Stomach (tissue), 4 donors: ENCODE data around the gene HHIPL1.

Experiments
- POLR2A ChIP-seq, 4 donors: fragments of 450-650 bp; IDR thresholded peaks; one replicate each; pipeline ENCODE4 v1.6.1; 2016; ENCODE audit warnings: antibody characterized with exemption in 4 of 4, control low read depth in 2 of 4, mild to moderate bottlenecking in 1 of 4, moderate library complexity in 1 of 4
- TF ChIP-seq, protein P1 (sequence below), 7 experiments: fragments of 450-650 bp in 4 of 7; fragments of 200-600 bp in 3 of 7; sonication (generic) in 3 of 7; IDR thresholded peaks; one replicate each; pipeline ENCODE4 v1.5.1; 2016 to 2019; ENCODE audit warnings: antibody characterized with exemption in 7 of 7, control low read depth in 2 of 7, mild to moderate bottlenecking in 1 of 7

DNA sequence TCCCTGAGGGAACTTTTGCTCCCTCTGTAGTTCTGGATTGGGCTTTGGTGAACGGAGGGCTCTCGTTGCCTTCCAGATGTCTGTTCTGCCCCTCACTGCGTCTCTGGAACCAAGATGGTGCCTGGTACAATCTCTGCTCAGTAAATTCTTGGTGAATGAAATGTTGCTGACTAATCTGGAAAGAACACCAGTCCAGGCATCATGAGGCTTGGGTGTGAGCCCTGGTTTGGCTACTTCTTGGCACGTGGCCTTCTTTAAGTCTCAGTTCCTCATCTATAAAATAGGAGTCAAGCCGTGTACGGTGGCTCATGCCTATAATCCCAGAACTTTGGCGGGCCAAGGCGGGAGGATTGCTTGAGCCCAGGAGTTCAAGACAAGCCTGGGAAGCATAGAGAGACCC lies 4.3 kb downstream of the HHIPL1 start:
- TF ChIP-seq, protein P1, sequence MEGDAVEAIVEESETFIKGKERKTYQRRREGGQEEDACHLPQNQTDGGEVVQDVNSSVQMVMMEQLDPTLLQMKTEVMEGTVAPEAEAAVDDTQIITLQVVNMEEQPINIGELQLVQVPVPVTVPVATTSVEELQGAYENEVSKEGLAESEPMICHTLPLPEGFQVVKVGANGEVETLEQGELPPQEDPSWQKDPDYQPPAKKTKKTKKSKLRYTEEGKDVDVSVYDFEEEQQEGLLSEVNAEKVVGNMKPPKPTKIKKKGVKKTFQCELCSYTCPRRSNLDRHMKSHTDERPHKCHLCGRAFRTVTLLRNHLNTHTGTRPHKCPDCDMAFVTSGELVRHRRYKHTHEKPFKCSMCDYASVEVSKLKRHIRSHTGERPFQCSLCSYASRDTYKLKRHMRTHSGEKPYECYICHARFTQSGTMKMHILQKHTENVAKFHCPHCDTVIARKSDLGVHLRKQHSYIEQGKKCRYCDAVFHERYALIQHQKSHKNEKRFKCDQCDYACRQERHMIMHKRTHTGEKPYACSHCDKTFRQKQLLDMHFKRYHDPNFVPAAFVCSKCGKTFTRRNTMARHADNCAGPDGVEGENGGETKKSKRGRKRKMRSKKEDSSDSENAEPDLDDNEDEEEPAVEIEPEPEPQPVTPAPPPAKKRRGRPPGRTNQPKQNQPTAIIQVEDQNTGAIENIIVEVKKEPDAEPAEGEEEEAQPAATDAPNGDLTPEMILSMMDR (IDR thresholded peaks at IDR 0.05), result no peak
- TF ChIP-seq POLR2A (IDR thresholded peaks at IDR 0.05), result no peak
